Testis (tissue), 3 donors: Measurements from ENCODE around the gene DCT. TPM values are rescaled to one million over a fixed set of nuclear protein-coding genes. Genes with fewer than 3 reads are reported as not detected.

ENCODE experiments used
- DNase-seq: peaks from one replicate; pipeline ENCODE4 v3.0.0-alpha.2; 2019
- H3K27ac ChIP-seq, 2 donors: fragments of 200-600 bp; sonication (generic); one replicate each; pipeline ENCODE4 v1.5.1; 2019
- H3K27me3 ChIP-seq: fragments of 200-600 bp; sonication (generic); one replicate; pipeline ENCODE4 v1.5.1; 2019
- H3K36me3 ChIP-seq: fragments of 200-600 bp; sonication (generic); one replicate; pipeline ENCODE4 v1.5.1; 2017; ENCODE audit warnings: low read depth; ENCODE audit errors: missing control alignments
- H3K4me1 ChIP-seq: fragments of 200-600 bp; sonication (generic); one replicate; pipeline ENCODE4 v1.5.1; 2019
- H3K4me3 ChIP-seq, 2 donors: fragments of 200-600 bp; sonication (generic); one replicate each; pipeline ENCODE4 v1.5.1; 2017 to 2019
- H3K9me3 ChIP-seq: fragments of 200-600 bp; sonication (generic); one replicate; pipeline ENCODE4 v1.5.1; 2017
- POLR2A ChIP-seq: fragments of 450-650 bp; IDR thresholded peaks from one replicate; pipeline ENCODE4 v1.6.1; 2017; ENCODE audit warnings: antibody characterized with exemption, mild to moderate bottlenecking, moderate library complexity
- WGBS, 2 donors: methylation state at CpG; one replicate each; pipeline ENCODE4 v1.1.5; 2018; 5-methylcytosine and 5-hydroxymethylcytosine counted together
- intact Hi-C: fragments of 100-400 bp; cut with DNase I; formaldehyde crosslinking; loops from one replicate; pipeline ENCODE4 v1.15.1; 2023; ENCODE audit warnings: low total_unique reads
- polyA plus RNA-seq: library from polyadenylated mRNA; stranded (reverse); fragments of 350-450 nt; fragmentation: Illumina TruSeq; extraction: RNeasy Lipid Tissue Mini Kit (QIAGEN cat#74804); gene quantifications from one replicate; pipeline ENCODE4 v1.2.3, GENCODE V29; 2014; ENCODE audit warnings: low read depth, low replicate concordance; ENCODE audit not compliant: insufficient read depth
- total RNA-seq, 2 donors: library from RNA; depleted of rRNA; stranded (reverse); fragments of >200 nt; gene quantifications; one replicate each; pipeline ENCODE4 v1.2.3, GENCODE V29; 2016
- TF ChIP-seq, protein P1 (sequence below), 3 experiments: fragments of 450-650 bp in 2 of 3; fragments of 200-600 bp in 1 of 3; sonication (generic) in 1 of 3; IDR thresholded peaks; one replicate each; pipeline ENCODE4 v1.5.1; 2016 to 2019; ENCODE audit warnings: antibody characterized with exemption in 3 of 3, mild to moderate bottlenecking in 2 of 3, moderate library complexity in 1 of 3

The DCT gene
- total and polyA plus RNA-seq, 3 donors from 2014 or later: 2.1 to 2.9 (median 2.7) TPM

DNA sequence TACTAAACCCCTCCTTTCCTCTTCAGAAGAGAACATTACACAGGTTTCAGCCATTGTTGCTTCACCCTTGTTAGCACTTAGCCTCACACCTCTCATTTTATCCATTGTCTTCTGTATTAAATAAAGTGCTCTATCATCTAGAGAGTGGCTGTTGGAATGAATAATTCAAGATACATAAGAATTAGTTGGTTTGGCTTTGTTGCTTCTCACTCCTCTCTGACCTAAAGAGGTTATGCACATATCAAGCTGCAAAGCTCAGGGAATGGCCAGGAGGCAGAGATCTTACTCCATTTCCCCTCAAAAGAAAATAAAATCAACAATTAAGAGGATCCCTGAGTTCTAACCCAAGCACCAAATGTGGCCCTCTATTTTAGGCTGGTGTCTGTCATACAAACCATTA is 79.7 kb downstream of the DCT start:
- no peaks in the 10 kb centered on the region for H3K9me3 ChIP-seq
- no peak overlapping the region for H3K27ac ChIP-seq
- no peak for DNase-seq
- no peaks in the 10 kb centered on the region for H3K4me1 ChIP-seq
- TF ChIP-seq POLR2A: no peak
- TF ChIP-seq, protein P1, sequence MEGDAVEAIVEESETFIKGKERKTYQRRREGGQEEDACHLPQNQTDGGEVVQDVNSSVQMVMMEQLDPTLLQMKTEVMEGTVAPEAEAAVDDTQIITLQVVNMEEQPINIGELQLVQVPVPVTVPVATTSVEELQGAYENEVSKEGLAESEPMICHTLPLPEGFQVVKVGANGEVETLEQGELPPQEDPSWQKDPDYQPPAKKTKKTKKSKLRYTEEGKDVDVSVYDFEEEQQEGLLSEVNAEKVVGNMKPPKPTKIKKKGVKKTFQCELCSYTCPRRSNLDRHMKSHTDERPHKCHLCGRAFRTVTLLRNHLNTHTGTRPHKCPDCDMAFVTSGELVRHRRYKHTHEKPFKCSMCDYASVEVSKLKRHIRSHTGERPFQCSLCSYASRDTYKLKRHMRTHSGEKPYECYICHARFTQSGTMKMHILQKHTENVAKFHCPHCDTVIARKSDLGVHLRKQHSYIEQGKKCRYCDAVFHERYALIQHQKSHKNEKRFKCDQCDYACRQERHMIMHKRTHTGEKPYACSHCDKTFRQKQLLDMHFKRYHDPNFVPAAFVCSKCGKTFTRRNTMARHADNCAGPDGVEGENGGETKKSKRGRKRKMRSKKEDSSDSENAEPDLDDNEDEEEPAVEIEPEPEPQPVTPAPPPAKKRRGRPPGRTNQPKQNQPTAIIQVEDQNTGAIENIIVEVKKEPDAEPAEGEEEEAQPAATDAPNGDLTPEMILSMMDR (IDR thresholded peaks at IDR 0.05): no peak
- H3K4me3 ChIP-seq: no peak overlapping the region
- intact Hi-C loops: no loop called here
- no peaks in the 10 kb centered on the region for H3K27me3 ChIP-seq
- H3K36me3 ChIP-seq: no peaks in the 10 kb centered on the region

DNA sequence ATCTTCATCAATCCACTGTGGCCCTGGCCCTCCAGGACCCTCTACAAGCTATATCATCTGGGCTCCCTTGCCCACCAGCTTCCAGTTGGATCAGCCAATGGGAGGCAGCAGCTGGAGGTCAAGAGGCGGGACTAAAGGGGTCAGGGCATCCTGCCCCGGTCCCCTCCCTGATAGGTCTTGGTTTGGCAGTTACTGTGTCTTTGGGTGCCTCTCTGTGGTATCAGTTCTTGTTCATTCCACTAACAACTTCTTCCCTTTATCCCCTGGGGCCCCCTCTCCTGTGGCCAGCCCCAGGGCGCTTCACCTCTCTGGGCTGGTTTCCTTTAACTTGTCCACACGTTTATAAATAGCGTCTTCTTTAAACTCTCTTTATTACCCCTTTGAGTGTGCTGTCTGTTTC is 83.6 kb downstream of the DCT start:
- 70 to 80% methylated on average over 5 of the region's 5 CpGs for WGBS, 2 donors
- no peak overlapping the region for H3K27ac ChIP-seq
- H3K4me1 ChIP-seq: no peaks in the 10 kb centered on the region
- TF ChIP-seq, protein P1 (IDR thresholded peaks at IDR 0.05): no peak
- TF ChIP-seq POLR2A: no peak
- no peak overlapping the region for H3K4me3 ChIP-seq
- H3K27me3 ChIP-seq: no peaks in the 10 kb centered on the region
- no peaks in the 10 kb centered on the region for H3K36me3 ChIP-seq
- intact Hi-C loops: no loop called here
- no peaks in the 10 kb centered on the region for H3K9me3 ChIP-seq
- peak; percentile 23 for DNase-seq

DNA sequence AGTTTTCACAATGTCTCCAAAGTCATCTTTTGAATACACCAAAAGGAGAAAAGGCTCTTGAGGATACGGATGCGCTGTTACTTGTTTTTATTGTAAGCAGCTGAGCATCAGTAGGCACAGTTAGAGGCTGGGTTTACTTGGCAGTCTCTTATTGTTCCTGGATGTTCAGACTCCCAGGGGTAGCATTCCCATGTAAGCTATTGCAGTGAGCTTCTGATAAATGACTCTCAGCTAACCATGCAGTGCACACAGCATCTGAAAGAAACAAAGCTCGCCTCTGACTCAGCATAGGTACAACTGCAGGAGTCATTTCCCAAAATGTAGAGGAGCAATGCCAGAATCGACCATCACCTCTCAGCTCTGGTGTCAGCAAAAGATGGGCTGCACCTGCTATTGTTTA is 84.8 kb downstream of the DCT start:
- no peak overlapping the region for H3K27ac ChIP-seq
- intact Hi-C loops: no loop called here
- H3K27me3 ChIP-seq: no peaks in the 10 kb centered on the region
- no peak overlapping the region for H3K4me3 ChIP-seq
- no peak for DNase-seq
- TF ChIP-seq, protein P1 (IDR thresholded peaks at IDR 0.05): no peak
- TF ChIP-seq POLR2A: no peak
- no peaks in the 10 kb centered on the region for H3K36me3 ChIP-seq
- whole genome bisulfite sequencing, 2 donors: 87 to 90% methylated on average over 4 of the region's 4 CpGs
- no peaks in the 10 kb centered on the region for H3K9me3 ChIP-seq
- H3K4me1 ChIP-seq: no peaks in the 10 kb centered on the region

DNA sequence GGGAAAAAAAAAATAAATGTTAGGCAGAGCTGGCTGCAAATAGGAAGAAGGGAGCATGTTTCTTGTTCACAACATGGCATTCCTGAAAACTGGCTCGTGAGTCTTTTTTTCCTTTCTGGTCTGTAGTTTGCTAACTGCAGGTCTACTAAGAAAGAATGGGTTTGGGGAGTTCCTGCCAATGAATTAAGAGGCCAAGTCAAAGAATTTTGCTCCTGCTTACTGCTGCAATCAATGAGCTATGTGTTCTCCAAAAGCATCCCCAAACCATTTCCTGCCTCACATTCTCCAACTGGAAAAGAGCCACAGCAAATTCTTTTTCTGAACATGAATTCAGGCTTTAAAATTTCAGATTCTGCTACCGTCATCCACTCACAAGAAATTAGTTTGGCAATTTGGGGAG is 88.6 kb downstream of the DCT start:
- 46 to 53% methylated on average over 2 of the region's 2 CpGs for WGBS, 2 donors
- H3K27me3 ChIP-seq: no peaks in the 10 kb centered on the region
- intact Hi-C loops: no loop called here
- TF ChIP-seq, protein P1 (IDR thresholded peaks at IDR 0.05): no peak
- no peak for TF ChIP-seq POLR2A
- H3K9me3 ChIP-seq: no peaks in the 10 kb centered on the region
- H3K4me3 ChIP-seq: no peak overlapping the region
- H3K36me3 ChIP-seq: no peaks in the 10 kb centered on the region
- no peak overlapping the region for H3K27ac ChIP-seq
- no peaks in the 10 kb centered on the region for H3K4me1 ChIP-seq
- no peak for DNase-seq

DNA sequence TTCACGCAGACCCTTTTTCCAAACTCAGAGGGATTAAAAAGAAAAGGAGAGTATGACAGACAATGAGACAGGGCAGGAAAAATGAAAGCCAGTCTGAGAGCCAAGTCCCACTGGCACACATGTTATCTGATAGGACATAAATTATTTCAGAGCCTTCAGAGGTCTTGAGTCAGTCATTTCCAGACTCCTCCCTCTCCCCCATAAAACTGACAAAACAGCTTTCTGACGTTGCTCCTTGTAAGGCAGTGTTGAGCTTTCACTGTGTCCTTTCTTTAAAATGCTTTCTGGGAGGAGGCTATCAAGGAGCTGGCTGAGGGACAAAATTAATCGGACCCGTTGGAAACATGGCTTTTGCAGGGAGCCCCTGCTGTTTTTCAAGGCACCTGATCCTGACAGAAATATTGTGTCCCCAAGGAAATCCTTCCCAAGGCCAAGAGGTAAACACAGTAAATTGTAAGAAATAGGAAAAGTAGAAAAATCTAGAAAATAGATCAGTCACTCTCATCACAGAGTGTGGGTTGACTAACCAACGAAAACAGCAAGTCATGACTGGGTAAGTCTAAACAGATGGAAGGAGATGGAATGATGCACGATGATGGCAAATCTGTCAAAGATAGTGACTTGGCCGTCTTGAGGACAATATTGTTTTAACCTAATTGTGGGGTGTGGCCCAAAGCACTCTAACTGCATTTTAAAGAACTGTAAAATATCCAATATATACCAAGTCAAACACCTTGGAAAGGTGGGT is 89.7 kb downstream of the DCT start:
- H3K27ac ChIP-seq: no peak overlapping the region
- TF ChIP-seq, protein P1 (IDR thresholded peaks at IDR 0.05): no peak
- TF ChIP-seq POLR2A: no peak
- H3K4me3 ChIP-seq: no peak overlapping the region
- no peaks in the 10 kb centered on the region for H3K36me3 ChIP-seq
- no peaks in the 10 kb centered on the region for H3K9me3 ChIP-seq
- 70 to 71% methylated on average over 7 of the region's 7 CpGs for WGBS, 2 donors
- no peaks in the 10 kb centered on the region for H3K4me1 ChIP-seq
- intact Hi-C loops: no loop called here
- no peak for DNase-seq
- no peaks in the 10 kb centered on the region for H3K27me3 ChIP-seq
